OCI-LY1 (cell line): Measurements from ENCODE around the gene CYP4F11.

ENCODE experiments used
- CTCF ChIP-seq: fragments of 200-600 bp; sonication (generic), shearing (Covaris generic); IDR thresholded peaks from 2 replicates; pipeline ENCODE4 v1.5.1; 2017; ENCODE audit warnings: mild to moderate bottlenecking, antibody characterized with exemption, low read length, moderate library complexity, mixed read lengths
- EZH2 ChIP-seq: fragments of 200-600 bp; sonication (generic), shearing (Covaris generic); IDR thresholded peaks from 2 replicates; pipeline ENCODE4 v1.8.0; 2017; ENCODE audit warnings: borderline replicate concordance, mixed run types, mild to moderate bottlenecking, antibody characterized with exemption, low read length, moderate library complexity, mixed read lengths

- TF ChIP-seq CTCF (no peak), EZH2 (no peak)
Observed at GRCh38 chr19:15866636-15867035, 67.7 kb downstream of the CYP4F11 start.
